Measurements from ENCODE around the gene TMEM150A. TPM values are rescaled to one million over a fixed set of nuclear protein-coding genes. Genes with fewer than 3 reads are reported as not detected.

The TMEM150A gene
- total and polyA plus RNA-seq, 2 of the 13 experiments (the other 11 are each of a cell fraction or from before 2014, with no cell fraction given): 30.1 to 70.4 TPM

DNA sequence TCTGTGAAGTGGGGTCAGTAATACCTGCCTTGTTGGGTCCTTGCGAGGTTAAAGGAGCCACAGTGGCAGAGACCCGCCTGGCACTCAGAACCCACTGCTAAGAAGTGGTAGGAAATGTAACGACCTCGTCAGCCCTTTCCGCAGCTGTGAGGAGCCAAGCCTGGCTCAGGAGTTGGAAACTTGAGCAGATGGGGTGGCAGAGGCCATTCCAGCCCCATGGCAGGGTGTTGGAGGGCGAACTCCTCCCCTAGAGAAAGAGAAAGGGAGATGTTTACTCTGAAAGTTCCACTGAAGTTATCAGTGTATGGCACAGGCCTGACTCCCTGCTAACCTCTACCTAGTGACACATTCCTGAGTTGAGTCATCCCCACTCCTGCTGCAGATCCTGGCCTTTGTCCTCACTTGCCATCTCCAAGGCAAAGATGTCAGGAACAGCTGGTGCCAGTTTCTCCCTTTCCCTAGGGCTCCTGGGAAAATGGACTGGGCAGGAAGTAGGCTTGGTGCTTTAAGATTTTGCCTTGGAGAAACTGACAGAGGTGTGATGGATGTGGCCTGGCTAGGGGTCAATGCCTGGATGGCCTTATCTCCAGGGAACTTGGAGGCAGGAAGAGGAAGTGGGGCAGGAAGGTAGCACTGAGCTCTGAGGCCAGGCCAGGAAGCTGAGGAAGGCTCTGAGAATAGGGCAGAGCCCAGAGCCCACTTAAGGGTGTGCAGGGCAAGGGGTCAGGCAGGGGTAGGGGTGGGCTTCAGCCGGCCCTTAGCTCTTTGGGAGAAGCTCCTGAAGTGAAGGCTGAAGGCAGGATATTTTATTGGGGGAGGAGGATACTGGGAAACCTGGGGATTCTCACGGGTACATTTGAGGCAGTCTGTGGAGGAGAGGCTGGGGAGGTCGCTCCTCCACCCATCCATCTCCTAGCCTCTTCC is 17.4 kb downstream of the TMEM150A start (continued):
- TF ChIP-seq, protein P1, sequence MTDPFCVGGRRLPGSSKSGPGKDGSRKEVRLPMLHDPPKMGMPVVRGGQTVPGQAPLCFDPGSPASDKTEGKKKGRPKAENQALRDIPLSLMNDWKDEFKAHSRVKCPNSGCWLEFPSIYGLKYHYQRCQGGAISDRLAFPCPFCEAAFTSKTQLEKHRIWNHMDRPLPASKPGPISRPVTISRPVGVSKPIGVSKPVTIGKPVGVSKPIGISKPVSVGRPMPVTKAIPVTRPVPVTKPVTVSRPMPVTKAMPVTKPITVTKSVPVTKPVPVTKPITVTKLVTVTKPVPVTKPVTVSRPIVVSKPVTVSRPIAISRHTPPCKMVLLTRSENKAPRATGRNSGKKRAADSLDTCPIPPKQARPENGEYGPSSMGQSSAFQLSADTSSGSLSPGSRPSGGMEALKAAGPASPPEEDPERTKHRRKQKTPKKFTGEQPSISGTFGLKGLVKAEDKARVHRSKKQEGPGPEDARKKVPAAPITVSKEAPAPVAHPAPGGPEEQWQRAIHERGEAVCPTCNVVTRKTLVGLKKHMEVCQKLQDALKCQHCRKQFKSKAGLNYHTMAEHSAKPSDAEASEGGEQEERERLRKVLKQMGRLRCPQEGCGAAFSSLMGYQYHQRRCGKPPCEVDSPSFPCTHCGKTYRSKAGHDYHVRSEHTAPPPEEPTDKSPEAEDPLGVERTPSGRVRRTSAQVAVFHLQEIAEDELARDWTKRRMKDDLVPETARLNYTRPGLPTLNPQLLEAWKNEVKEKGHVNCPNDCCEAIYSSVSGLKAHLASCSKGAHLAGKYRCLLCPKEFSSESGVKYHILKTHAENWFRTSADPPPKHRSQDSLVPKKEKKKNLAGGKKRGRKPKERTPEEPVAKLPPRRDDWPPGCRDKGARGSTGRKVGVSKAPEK (CRISPR knock-in tag; IDR thresholded peaks at IDR 0.05; ENCODE audit: borderline replicate concordance): peak; percentile 78; the same call in 1 of the 2 replicates
- TF ChIP-seq SAP130 (CRISPR knock-in tag; IDR thresholded peaks at IDR 0.05; ENCODE audit: low read depth) (peak; percentile 98), MAFF (IDR thresholded peaks at IDR 0.05; ENCODE audit: low read depth, low read length) (no peak), HOXA5 (CRISPR knock-in tag; IDR thresholded peaks at IDR 0.05) (no peak; the same call in 1 of the 2 replicates), ZBTB3 (CRISPR knock-in tag; IDR thresholded peaks at IDR 0.05; ENCODE audit: borderline replicate concordance, low read depth) (peak; percentile 74; the same call in 1 of the 2 replicates), GATA4 (IDR thresholded peaks at IDR 0.05; ENCODE audit: borderline replicate concordance, low read depth) (peak; percentile 16; the same call in 1 of the 2 replicates)
- TF ChIP-seq, protein P2, sequence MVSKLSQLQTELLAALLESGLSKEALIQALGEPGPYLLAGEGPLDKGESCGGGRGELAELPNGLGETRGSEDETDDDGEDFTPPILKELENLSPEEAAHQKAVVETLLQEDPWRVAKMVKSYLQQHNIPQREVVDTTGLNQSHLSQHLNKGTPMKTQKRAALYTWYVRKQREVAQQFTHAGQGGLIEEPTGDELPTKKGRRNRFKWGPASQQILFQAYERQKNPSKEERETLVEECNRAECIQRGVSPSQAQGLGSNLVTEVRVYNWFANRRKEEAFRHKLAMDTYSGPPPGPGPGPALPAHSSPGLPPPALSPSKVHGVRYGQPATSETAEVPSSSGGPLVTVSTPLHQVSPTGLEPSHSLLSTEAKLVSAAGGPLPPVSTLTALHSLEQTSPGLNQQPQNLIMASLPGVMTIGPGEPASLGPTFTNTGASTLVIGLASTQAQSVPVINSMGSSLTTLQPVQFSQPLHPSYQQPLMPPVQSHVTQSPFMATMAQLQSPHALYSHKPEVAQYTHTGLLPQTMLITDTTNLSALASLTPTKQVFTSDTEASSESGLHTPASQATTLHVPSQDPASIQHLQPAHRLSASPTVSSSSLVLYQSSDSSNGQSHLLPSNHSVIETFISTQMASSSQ (IDR thresholded peaks at IDR 0.05; ENCODE audit: low read depth): peak; percentile 27; the same call in 1 of the 2 replicates
- TF ChIP-seq, protein P2 (CRISPR knock-in tag; IDR thresholded peaks at IDR 0.05; ENCODE audit: borderline replicate concordance): no peak; the same call in 1 of the 2 replicates
- TF ChIP-seq, protein P3, sequence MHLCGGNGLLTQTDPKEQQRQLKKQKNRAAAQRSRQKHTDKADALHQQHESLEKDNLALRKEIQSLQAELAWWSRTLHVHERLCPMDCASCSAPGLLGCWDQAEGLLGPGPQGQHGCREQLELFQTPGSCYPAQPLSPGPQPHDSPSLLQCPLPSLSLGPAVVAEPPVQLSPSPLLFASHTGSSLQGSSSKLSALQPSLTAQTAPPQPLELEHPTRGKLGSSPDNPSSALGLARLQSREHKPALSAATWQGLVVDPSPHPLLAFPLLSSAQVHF (CRISPR knock-in tag; IDR thresholded peaks at IDR 0.05): no peak
- TF ChIP-seq, protein P4, sequence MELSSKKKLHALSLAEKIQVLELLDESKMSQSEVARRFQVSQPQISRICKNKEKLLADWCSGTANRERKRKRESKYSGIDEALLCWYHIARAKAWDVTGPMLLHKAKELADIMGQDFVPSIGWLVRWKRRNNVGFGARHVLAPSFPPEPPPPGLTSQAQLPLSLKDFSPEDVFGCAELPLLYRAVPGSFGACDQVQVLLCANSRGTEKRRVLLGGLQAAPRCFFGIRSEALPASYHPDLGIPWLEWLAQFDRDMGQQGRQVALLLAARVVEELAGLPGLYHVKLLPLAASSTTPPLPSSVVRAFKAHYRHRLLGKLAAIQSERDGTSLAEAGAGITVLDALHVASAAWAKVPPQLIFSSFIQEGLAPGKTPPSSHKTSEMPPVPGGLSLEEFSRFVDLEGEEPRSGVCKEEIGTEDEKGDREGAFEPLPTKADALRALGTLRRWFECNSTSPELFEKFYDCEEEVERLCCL (CRISPR knock-in tag; IDR thresholded peaks at IDR 0.05; ENCODE audit: borderline replicate concordance): no peak
- TF ChIP-seq, protein P5, sequence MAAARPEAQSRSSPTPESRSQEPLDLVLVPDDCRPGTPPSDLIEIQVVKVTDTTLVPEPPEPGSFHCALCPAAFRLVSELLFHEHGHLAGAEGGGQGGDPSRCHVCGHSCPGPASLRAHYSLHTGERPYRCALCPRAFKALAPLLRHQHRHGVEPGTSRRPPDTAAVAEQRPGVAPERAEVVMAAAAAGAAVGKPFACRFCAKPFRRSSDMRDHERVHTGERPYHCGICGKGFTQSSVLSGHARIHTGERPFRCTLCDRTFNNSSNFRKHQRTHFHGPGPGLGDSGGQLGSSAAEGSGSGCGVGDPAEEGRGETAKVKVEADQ (CRISPR knock-in tag; IDR thresholded peaks at IDR 0.05; ENCODE audit: borderline replicate concordance): no peak
- TF ChIP-seq, protein P6, sequence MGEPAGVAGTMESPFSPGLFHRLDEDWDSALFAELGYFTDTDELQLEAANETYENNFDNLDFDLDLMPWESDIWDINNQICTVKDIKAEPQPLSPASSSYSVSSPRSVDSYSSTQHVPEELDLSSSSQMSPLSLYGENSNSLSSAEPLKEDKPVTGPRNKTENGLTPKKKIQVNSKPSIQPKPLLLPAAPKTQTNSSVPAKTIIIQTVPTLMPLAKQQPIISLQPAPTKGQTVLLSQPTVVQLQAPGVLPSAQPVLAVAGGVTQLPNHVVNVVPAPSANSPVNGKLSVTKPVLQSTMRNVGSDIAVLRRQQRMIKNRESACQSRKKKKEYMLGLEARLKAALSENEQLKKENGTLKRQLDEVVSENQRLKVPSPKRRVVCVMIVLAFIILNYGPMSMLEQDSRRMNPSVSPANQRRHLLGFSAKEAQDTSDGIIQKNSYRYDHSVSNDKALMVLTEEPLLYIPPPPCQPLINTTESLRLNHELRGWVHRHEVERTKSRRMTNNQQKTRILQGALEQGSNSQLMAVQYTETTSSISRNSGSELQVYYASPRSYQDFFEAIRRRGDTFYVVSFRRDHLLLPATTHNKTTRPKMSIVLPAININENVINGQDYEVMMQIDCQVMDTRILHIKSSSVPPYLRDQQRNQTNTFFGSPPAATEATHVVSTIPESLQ (CRISPR knock-in tag; conservative IDR thresholded peaks at IDR 0.05): no peak
- TF ChIP-seq, protein P7, sequence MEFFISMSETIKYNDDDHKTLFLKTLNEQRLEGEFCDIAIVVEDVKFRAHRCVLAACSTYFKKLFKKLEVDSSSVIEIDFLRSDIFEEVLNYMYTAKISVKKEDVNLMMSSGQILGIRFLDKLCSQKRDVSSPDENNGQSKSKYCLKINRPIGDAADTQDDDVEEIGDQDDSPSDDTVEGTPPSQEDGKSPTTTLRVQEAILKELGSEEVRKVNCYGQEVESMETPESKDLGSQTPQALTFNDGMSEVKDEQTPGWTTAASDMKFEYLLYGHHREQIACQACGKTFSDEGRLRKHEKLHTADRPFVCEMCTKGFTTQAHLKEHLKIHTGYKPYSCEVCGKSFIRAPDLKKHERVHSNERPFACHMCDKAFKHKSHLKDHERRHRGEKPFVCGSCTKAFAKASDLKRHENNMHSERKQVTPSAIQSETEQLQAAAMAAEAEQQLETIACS (CRISPR knock-in tag; IDR thresholded peaks at IDR 0.05): 0 out of 2 replicates have a peak, but pooled peaks have one; percentile 3
